ENCODE results near the gene NPAS3. TPM values are rescaled to one million over a fixed set of nuclear protein-coding genes. Genes with fewer than 3 reads are reported as not detected.

The NPAS3 gene
- total RNA-seq, 1 experiment from 2014 or later: not detected

DNA sequence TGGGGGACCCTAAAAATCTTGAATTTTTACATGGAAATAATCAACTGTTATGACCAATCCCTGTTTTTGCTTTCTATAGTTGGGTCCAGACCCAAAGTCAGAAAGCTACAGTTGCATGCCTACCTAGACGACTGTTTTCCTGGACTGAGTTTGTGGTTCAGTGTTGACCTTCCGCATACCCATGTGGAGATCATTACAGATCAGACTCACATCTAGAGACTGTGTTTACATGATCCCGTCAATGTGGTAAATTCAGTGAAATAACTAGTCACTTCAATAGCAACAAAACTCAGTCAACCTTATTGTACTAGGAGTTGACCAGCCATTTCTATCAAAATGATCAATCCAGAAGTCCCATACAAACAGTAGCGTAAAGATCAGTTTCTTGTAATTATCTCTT, 754.6 kb downstream of the NPAS3 start:
- ATAC-seq (no peak), DNase-seq (ENCODE audit: low read depth, low spot score) (no peak)
- no TSS peak for BruUV-seq (replicated peaks)
- Histone ChIP-seq H3K27ac (ENCODE audit: low read depth, low read length) (no peak overlapping the region), H3K9me3 (ENCODE audit: control insufficient read depth in 1 of 2, insufficient read depth in 1 of 2, low read depth in 1 of 2, low read length in 2 of 2) (no peaks in the 10 kb centered on the region), H4K20me1 (ENCODE audit: insufficient read depth) (no peaks in the 10 kb centered on the region), H3K36me3 (ENCODE audit: control insufficient read depth in 1 of 2, insufficient read depth in 2 of 2, low read length in 2 of 2) (no peaks in the 10 kb centered on the region), H3K4me1 (ENCODE audit: control insufficient read depth in 1 of 2, insufficient read depth in 2 of 2, low read length in 2 of 2) (no peaks in the 10 kb centered on the region), H2AFZ (ENCODE audit: low read depth, low read length, poor library complexity, severe bottlenecking) (no peak overlapping the region), H3K79me2 (ENCODE audit: insufficient read depth, low read length) (no peaks in the 10 kb centered on the region), H3K4me2 (ENCODE audit: low read length) (no peak overlapping the region), H3K9ac (ENCODE audit: low read length) (no peak overlapping the region), H3K27me3 (ENCODE audit: insufficient read depth, low read length) (peaks cover 19% of the 10 kb centered on the region), H3K9me2 (ENCODE audit: insufficient read depth) (no peaks in the 10 kb centered on the region), H3K4me3 (replicated peaks in 1 of 2; ENCODE audit: low read depth in 1 of 2, low read length in 2 of 2) (no peak overlapping the region)
- CTCF ChIA-PET: interaction anchor here (0.7 kb wide), 1 partner anchor 554 kb away, joined by 3 read pairs; no protein-coding TSS in a partner anchor
- POLR2A ChIA-PET: no interaction called here
- TF ChIP-seq CBX3 (IDR thresholded peaks at IDR 0.05; ENCODE audit: low read depth) (no peak), ZNF274 (IDR thresholded peaks at IDR 0.05; ENCODE audit: low read depth, low read length) (no peak), YY1 (IDR thresholded peaks at IDR 0.05; ENCODE audit: extremely low read depth, insufficient replicate concordance, low read depth, low read length) (no peak)
- intact Hi-C loops (cut with micrococcal nuclease): no loop called here
- RAD21 ChIA-PET (ENCODE audit: low non-redundant PET in 1 of 2, low total read pairs in 2 of 2, uncharacterized antibody in 2 of 2, unreplicated experiment in 2 of 2): interaction anchor here in 1 of 2 experiments (0.6 kb wide), 1 partner anchor 842 kb away, joined by 3 read pairs; no protein-coding TSS in a partner anchor

DNA sequence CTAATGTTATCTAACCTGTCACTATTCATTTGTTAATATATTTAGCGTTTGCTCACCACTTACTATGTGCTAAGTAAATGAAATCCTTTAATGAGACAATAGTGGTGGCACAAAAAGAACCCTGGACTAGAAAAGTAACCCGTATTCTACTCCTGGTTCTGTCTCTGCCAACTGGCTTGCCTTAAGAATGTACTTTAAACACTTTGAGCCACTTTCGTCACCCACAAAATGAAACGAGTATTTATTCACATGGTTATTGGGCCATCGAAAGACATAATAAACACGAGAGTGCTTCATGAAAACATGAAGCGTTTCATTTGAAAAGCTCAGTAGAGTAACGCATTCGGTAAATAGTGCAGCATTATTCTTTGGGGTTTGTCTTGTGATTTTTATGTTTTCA, 757.5 kb downstream of the NPAS3 start:
- ATAC-seq (no peak), DNase-seq (ENCODE audit: low read depth, low spot score) (no peak)
- H3K36me3 ChIP-seq (ENCODE audit: control insufficient read depth in 1 of 2, insufficient read depth in 2 of 2, low read length in 2 of 2): no peaks in the 10 kb centered on the region
- ChIA-PET CTCF (no interaction called here), RAD21 (ENCODE audit: low non-redundant PET in 1 of 2, low total read pairs in 2 of 2, uncharacterized antibody in 2 of 2, unreplicated experiment in 2 of 2) (no interaction called here), POLR2A (no interaction called here)
- H2AFZ ChIP-seq (ENCODE audit: low read depth, low read length, poor library complexity, severe bottlenecking): no peak overlapping the region
- BruUV-seq (replicated peaks): no TSS peak
- no peak overlapping the region for H3K27ac ChIP-seq (ENCODE audit: low read depth, low read length)
- H3K4me3 ChIP-seq (replicated peaks in 1 of 2; ENCODE audit: low read depth in 1 of 2, low read length in 2 of 2): no peak overlapping the region
- H3K79me2 ChIP-seq (ENCODE audit: insufficient read depth, low read length): no peaks in the 10 kb centered on the region
- H3K4me2 ChIP-seq (ENCODE audit: low read length): no peak overlapping the region
- no peak overlapping the region for H3K9ac ChIP-seq (ENCODE audit: low read length)
- H3K9me3 ChIP-seq (ENCODE audit: control insufficient read depth in 1 of 2, insufficient read depth in 1 of 2, low read depth in 1 of 2, low read length in 2 of 2): no peaks in the 10 kb centered on the region
- H3K4me1 ChIP-seq (ENCODE audit: control insufficient read depth in 1 of 2, insufficient read depth in 2 of 2, low read length in 2 of 2): no peaks in the 10 kb centered on the region
- intact Hi-C loops (cut with micrococcal nuclease): no loop called here
- H3K9me2 ChIP-seq (ENCODE audit: insufficient read depth): no peaks in the 10 kb centered on the region
- H3K27me3 ChIP-seq (ENCODE audit: insufficient read depth, low read length): peaks cover 32% of the 10 kb centered on the region
- H4K20me1 ChIP-seq (ENCODE audit: insufficient read depth): no peaks in the 10 kb centered on the region
- TF ChIP-seq EGR1 (IDR thresholded peaks at IDR 0.05; ENCODE audit: low read depth) (no peak), ZFX (IDR thresholded peaks at IDR 0.05) (no peak), ELF1 (IDR thresholded peaks at IDR 0.05; ENCODE audit: borderline replicate concordance, low read depth) (no peak), SP1 (IDR thresholded peaks at IDR 0.05; ENCODE audit: low read depth) (no peak), FOSL1 (IDR thresholded peaks at IDR 0.05; ENCODE audit: low read depth) (no peak), SRF (IDR thresholded peaks at IDR 0.05; ENCODE audit: low read depth) (no peak), CEBPB (IDR thresholded peaks at IDR 0.05; ENCODE audit: low read depth) (no peak), CBX3 (IDR thresholded peaks at IDR 0.05; ENCODE audit: low read depth) (no peak), EZH2 (IDR thresholded peaks at IDR 0.05) (no peak), POLR2AphosphoS5 (IDR thresholded peaks at IDR 0.05; ENCODE audit: low read depth, low read length) (no peak), ZNF274 (IDR thresholded peaks at IDR 0.05; ENCODE audit: low read depth, low read length) (no peak)
- TF ChIP-seq, protein P1, sequence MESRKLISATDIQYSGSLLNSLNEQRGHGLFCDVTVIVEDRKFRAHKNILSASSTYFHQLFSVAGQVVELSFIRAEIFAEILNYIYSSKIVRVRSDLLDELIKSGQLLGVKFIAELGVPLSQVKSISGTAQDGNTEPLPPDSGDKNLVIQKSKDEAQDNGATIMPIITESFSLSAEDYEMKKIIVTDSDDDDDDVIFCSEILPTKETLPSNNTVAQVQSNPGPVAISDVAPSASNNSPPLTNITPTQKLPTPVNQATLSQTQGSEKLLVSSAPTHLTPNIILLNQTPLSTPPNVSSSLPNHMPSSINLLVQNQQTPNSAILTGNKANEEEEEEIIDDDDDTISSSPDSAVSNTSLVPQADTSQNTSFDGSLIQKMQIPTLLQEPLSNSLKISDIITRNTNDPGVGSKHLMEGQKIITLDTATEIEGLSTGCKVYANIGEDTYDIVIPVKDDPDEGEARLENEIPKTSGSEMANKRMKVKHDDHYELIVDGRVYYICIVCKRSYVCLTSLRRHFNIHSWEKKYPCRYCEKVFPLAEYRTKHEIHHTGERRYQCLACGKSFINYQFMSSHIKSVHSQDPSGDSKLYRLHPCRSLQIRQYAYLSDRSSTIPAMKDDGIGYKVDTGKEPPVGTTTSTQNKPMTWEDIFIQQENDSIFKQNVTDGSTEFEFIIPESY (IDR thresholded peaks at IDR 0.05; ENCODE audit: extremely low read depth, insufficient replicate concordance, low read length): no peak
- TF ChIP-seq, protein P2, sequence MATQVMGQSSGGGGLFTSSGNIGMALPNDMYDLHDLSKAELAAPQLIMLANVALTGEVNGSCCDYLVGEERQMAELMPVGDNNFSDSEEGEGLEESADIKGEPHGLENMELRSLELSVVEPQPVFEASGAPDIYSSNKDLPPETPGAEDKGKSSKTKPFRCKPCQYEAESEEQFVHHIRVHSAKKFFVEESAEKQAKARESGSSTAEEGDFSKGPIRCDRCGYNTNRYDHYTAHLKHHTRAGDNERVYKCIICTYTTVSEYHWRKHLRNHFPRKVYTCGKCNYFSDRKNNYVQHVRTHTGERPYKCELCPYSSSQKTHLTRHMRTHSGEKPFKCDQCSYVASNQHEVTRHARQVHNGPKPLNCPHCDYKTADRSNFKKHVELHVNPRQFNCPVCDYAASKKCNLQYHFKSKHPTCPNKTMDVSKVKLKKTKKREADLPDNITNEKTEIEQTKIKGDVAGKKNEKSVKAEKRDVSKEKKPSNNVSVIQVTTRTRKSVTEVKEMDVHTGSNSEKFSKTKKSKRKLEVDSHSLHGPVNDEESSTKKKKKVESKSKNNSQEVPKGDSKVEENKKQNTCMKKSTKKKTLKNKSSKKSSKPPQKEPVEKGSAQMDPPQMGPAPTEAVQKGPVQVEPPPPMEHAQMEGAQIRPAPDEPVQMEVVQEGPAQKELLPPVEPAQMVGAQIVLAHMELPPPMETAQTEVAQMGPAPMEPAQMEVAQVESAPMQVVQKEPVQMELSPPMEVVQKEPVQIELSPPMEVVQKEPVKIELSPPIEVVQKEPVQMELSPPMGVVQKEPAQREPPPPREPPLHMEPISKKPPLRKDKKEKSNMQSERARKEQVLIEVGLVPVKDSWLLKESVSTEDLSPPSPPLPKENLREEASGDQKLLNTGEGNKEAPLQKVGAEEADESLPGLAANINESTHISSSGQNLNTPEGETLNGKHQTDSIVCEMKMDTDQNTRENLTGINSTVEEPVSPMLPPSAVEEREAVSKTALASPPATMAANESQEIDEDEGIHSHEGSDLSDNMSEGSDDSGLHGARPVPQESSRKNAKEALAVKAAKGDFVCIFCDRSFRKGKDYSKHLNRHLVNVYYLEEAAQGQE (IDR thresholded peaks at IDR 0.05; ENCODE audit: low read depth): no peak
